Activated naive CD4-positive, alpha-beta T cell treated with anti-CD3 and anti-CD28 coated beads for 36 hours (primary cell): ENCODE results near the gene PLA2G4E. TPM values are rescaled to one million over a fixed set of nuclear protein-coding genes. Genes with fewer than 3 reads are reported as not detected.
A peak's percentile ranks its signal among the peaks of the same experiment; 100 is the strongest.

Source experiments
- CTCF ChIA-PET: fragments of 350-600 bp; sonication (Branson Sonifier 250); formaldehyde crosslinking; loops from one replicate; lab custom pipeline; 2021; ENCODE audit warnings: antibody characterized with exemption; lab: Charles Lee
- DNase-seq: peaks from one replicate; pipeline ENCODE4 v3.0.0-alpha.2; 2020
- H3K27ac Mint-ChIP-seq: one replicate; pipeline ENCODE4 v1.8.0; 2021; ENCODE audit warnings: mild to moderate bottlenecking, mixed read lengths
- H3K27me3 Mint-ChIP-seq: one replicate; pipeline ENCODE4 v1.8.0; 2021; ENCODE audit warnings: low read depth, mixed read lengths
- H3K36me3 Mint-ChIP-seq: one replicate; pipeline ENCODE4 v1.8.0; 2021; ENCODE audit warnings: low read depth, mixed read lengths
- H3K4me1 Mint-ChIP-seq: one replicate; pipeline ENCODE4 v1.8.0; 2021; ENCODE audit warnings: low read depth, mixed read lengths
- H3K4me3 Mint-ChIP-seq: one replicate; pipeline ENCODE4 v1.8.0; 2021; ENCODE audit warnings: mild to moderate bottlenecking, moderate library complexity, mixed read lengths
- H3K9me3 Mint-ChIP-seq: one replicate; pipeline ENCODE4 v1.8.0; 2021; ENCODE audit warnings: mixed read lengths
- intact Hi-C: fragments of 100-400 bp; cut with micrococcal nuclease; formaldehyde crosslinking; loops from one replicate; pipeline ENCODE4 v1.15.1; 2023
- total RNA-seq, 2 experiments: library from RNA; stranded (reverse); gene quantifications; one replicate each; pipeline ENCODE4 v1.2.3, GENCODE V29; 2021

Gene PLA2G4E
- total RNA-seq, 2 experiments from 2014 or later = not detected

DNA sequence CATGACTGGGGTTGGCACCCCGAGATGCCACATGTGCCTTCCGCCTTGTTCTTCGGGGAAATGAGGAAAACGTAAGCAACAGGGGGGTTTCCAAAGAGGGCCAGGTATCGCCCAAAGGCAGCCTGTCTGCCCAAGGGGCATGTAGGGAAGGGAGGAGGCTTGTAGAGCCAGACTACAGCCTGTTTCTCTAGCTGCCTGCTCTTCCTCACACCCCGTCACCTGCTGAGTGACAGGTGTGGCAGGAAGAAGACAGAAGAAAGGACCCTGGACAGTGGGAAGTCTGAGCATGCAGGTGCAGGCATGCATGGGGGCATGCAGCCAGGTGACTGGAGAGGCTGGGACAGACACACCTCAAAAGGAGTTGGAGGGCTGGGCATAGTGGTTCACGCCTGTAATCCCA, 9.8 kb downstream of the PLA2G4E start:
- Mint-ChIP-seq H3K27ac (peak overlapping the region; percentile 38), H3K36me3 (no peaks in the 10 kb centered on the region), H3K4me1 (peaks cover 25% of the 10 kb centered on the region), H3K4me3 (no peak overlapping the region), H3K9me3 (no peaks in the 10 kb centered on the region), H3K27me3 (no peaks in the 10 kb centered on the region)
- intact Hi-C loops = loop anchor here (2.0 kb wide), 2 partner anchors 24 to 182 kb away; no protein-coding TSS in a partner anchor
- DNase-seq = no peak
- CTCF ChIA-PET = no interaction called here

GRCh38 chr15:42010434-42010833, 10.4 kb downstream of the PLA2G4E start:
- Mint-ChIP-seq H3K27ac (peak overlapping the region; percentile 38), H3K9me3 (no peaks in the 10 kb centered on the region), H3K4me3 (no peak overlapping the region), H3K27me3 (no peaks in the 10 kb centered on the region), H3K4me1 (peaks cover 25% of the 10 kb centered on the region), H3K36me3 (no peaks in the 10 kb centered on the region)
- peak; percentile 61 for DNase-seq
- CTCF ChIA-PET = no interaction called here
- intact Hi-C loops = loop anchor here (1.0 to 2.0 kb wide), 4 partner anchors 24 to 182 kb away; no protein-coding TSS in a partner anchor

- Mint-ChIP-seq H3K27me3 (no peaks in the 10 kb centered on the region), H3K9me3 (no peaks in the 10 kb centered on the region), H3K4me3 (no peak overlapping the region), H3K27ac (no peak overlapping the region), H3K4me1 (peaks cover 25% of the 10 kb centered on the region), H3K36me3 (no peaks in the 10 kb centered on the region)
- intact Hi-C loops = no loop called here
- CTCF ChIA-PET = no interaction called here
- DNase-seq = no peak
Observed at GRCh38 chr15:42009474-42009873, 11.4 kb downstream of the PLA2G4E start.

GRCh38 chr15:42009022-42009421, 11.8 kb downstream of the PLA2G4E start:
- intact Hi-C loops = no loop called here
- Mint-ChIP-seq H3K36me3 (no peaks in the 10 kb centered on the region), H3K27ac (no peak overlapping the region), H3K27me3 (no peaks in the 10 kb centered on the region), H3K4me3 (no peak overlapping the region), H3K9me3 (no peaks in the 10 kb centered on the region), H3K4me1 (peaks cover 25% of the 10 kb centered on the region)
- CTCF ChIA-PET = no interaction called here
- DNase-seq = no peak

- H3K27ac Mint-ChIP-seq = no peak overlapping the region
- H3K4me1 Mint-ChIP-seq = peaks cover 25% of the 10 kb centered on the region
- no peaks in the 10 kb centered on the region for H3K36me3 Mint-ChIP-seq
- intact Hi-C loops = no loop called here
- no peak for DNase-seq
- H3K9me3 Mint-ChIP-seq = no peaks in the 10 kb centered on the region
- CTCF ChIA-PET = interaction anchor here (1.5 kb wide), 1 partner anchor 234 kb away, joined by 4 read pairs; no protein-coding TSS in a partner anchor
- H3K4me3 Mint-ChIP-seq = no peak overlapping the region
- no peaks in the 10 kb centered on the region for H3K27me3 Mint-ChIP-seq
Observed at GRCh38 chr15:42007386-42007785, 13.5 kb downstream of the PLA2G4E start.

DNA sequence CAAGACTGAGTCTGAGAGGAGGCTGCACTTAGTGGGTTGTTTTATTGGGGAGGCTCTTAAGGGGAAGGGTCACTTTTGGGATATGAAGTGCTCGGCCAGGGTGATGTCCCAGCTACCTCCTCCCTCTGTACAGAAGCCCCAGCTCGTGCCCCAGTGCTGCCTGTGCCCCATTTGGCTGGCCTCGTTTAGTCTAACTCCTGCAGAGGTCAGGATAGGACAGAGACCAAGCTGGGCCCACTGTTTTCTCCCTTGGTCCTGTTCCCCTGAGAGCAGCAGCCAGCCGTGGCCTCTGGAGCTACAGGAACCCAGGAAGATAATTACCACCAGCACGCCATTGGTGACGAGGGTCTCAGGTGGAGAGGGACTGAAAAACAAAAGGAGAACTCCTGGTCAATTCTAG, 18.5 kb downstream of the PLA2G4E start:
- H3K36me3 Mint-ChIP-seq = no peaks in the 10 kb centered on the region
- CTCF ChIA-PET = interaction anchor here (0.8 to 1.4 kb wide), 2 partner anchors 12 to 55 kb away, joined by 3 to 5 read pairs; no protein-coding TSS in a partner anchor
- no peak for DNase-seq
- H3K9me3 Mint-ChIP-seq = no peaks in the 10 kb centered on the region
- peaks cover 1% of the 10 kb centered on the region for H3K4me1 Mint-ChIP-seq
- no peaks in the 10 kb centered on the region for H3K27me3 Mint-ChIP-seq
- no peak overlapping the region for H3K4me3 Mint-ChIP-seq
- H3K27ac Mint-ChIP-seq = no peak overlapping the region
- intact Hi-C loops = no loop called here

- Mint-ChIP-seq H3K4me3 (no peak overlapping the region), H3K27me3 (no peaks in the 10 kb centered on the region), H3K36me3 (no peaks in the 10 kb centered on the region), H3K9me3 (no peaks in the 10 kb centered on the region), H3K27ac (no peak overlapping the region), H3K4me1 (no peaks in the 10 kb centered on the region)
- intact Hi-C loops = no loop called here
- no peak for DNase-seq
- CTCF ChIA-PET = interaction anchor here (0.5 to 1.4 kb wide), 3 partner anchors 10 to 63 kb away, joined by 3 to 5 read pairs (median 3); no protein-coding TSS in a partner anchor
Observed at GRCh38 chr15:42001236-42001635, 19.6 kb downstream of the PLA2G4E start.

- no peaks in the 10 kb centered on the region for H3K4me1 Mint-ChIP-seq
Observed at GRCh38 chr15:41999290-42000285, 21.3 kb downstream of the PLA2G4E start.

GRCh38 chr15:41997845-41998244, 23.0 kb downstream of the PLA2G4E start:
- H3K27ac Mint-ChIP-seq = no peak overlapping the region
- H3K27me3 Mint-ChIP-seq = no peaks in the 10 kb centered on the region
- CTCF ChIA-PET = interaction anchor here (0.6 to 2.4 kb wide), 7 partner anchors 8 to 498 kb away, joined by 3 to 10 read pairs (median 6); no protein-coding TSS in a partner anchor
- intact Hi-C loops = no loop called here
- DNase-seq = no peak
- H3K9me3 Mint-ChIP-seq = no peaks in the 10 kb centered on the region
- H3K4me3 Mint-ChIP-seq = no peak overlapping the region
- H3K36me3 Mint-ChIP-seq = no peaks in the 10 kb centered on the region
- H3K4me1 Mint-ChIP-seq = no peaks in the 10 kb centered on the region

More at GRCh38 chr15:41999290-42000285, 21.3 kb downstream of the PLA2G4E start:
- Mint-ChIP-seq H3K36me3 (no peaks in the 10 kb centered on the region), H3K27ac (no peak overlapping the region), H3K27me3 (no peaks in the 10 kb centered on the region), H3K9me3 (no peaks in the 10 kb centered on the region), H3K4me3 (no peak overlapping the region)
- DNase-seq = no peak
- CTCF ChIA-PET = interaction anchor here (0.8 to 1.7 kb wide), 3 partner anchors 10 to 84 kb away, joined by 3 to 20 read pairs (median 3); no protein-coding TSS in a partner anchor
- intact Hi-C loops = no loop called here

DNA sequence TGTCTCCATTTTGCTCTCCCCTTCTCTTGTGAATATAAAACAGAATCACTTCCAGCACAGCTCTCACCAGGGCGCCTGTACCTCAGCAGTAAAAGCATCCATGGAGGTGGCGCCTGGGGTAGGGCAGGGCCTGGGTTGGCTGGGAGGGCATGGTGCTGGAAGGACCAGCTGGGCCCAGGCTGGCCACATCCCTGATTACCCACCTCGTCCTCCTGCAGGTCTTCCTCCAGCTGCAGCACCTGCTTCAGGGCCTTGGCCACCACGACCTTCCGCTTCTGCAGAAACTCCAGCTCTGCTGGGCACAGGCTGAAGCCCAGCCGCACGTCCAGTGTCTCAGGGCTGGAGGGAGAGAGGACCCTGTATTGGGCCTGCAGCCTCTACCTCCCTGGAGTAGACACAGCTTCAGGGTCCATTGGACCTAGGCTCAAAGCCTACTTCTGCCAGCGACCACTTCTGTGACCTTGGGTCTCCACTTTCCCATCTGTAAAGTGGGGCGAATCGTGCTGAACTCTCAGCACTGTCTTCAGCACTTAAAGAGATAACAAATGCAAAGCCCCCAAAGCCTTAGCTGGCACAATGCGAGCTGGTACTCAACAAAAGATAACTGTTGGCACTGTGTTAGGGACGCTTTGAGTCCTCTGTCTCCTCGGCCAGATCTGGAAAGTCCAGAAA, 23.8 kb downstream of the PLA2G4E start:
- Mint-ChIP-seq H3K27ac (no peak overlapping the region), H3K4me1 (no peaks in the 10 kb centered on the region), H3K36me3 (no peaks in the 10 kb centered on the region), H3K4me3 (no peak overlapping the region), H3K27me3 (peaks cover 3% of the 10 kb centered on the region), H3K9me3 (no peaks in the 10 kb centered on the region)
- CTCF ChIA-PET = interaction anchor here (0.6 to 2.4 kb wide), 6 partner anchors 60 to 499 kb away, joined by 3 to 10 read pairs (median 6); no protein-coding TSS in a partner anchor
- no peak for DNase-seq
- intact Hi-C loops = no loop called here

- H3K4me1 Mint-ChIP-seq = no peaks in the 10 kb centered on the region
- intact Hi-C loops = no loop called here
- no peaks in the 10 kb centered on the region for H3K9me3 Mint-ChIP-seq
- CTCF ChIA-PET = interaction anchor here (1.2 to 2.4 kb wide), 4 partner anchors 60 to 87 kb away, joined by 3 to 10 read pairs (median 4); no protein-coding TSS in a partner anchor
- no peak overlapping the region for H3K4me3 Mint-ChIP-seq
- peaks cover 3% of the 10 kb centered on the region for H3K27me3 Mint-ChIP-seq
- H3K36me3 Mint-ChIP-seq = no peaks in the 10 kb centered on the region
- no peak for DNase-seq
- no peak overlapping the region for H3K27ac Mint-ChIP-seq
Observed at GRCh38 chr15:41996376-41996775, 24.5 kb downstream of the PLA2G4E start.

DNA sequence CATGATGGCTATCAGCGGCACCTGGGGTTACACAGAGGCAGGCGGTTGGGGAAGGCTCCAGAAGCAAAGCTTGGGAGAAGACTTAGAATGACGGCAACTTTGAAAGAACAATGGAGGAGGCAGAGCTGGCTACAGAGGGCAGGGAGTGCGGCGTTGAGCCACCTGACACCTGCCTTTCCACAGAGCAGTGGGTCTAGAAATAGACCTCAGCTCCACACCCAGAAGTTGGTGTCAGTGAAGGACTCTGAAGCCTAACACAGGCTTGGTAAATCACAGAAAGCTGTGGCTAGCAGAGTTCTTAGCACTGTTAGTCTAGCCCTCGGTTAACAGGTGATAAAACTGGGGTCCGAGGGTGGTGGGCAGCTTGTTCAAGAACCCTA, 25.4 kb downstream of the PLA2G4E start:
- Mint-ChIP-seq H3K9me3 (no peaks in the 10 kb centered on the region), H3K4me1 (no peaks in the 10 kb centered on the region), H3K27ac (no peak overlapping the region), H3K27me3 (peaks cover 3% of the 10 kb centered on the region), H3K36me3 (no peaks in the 10 kb centered on the region), H3K4me3 (no peak overlapping the region)
- intact Hi-C loops = no loop called here
- DNase-seq = no peak
- CTCF ChIA-PET = interaction anchor here (1.1 to 1.4 kb wide), 4 partner anchors 61 to 88 kb away, joined by 3 to 7 read pairs (median 4); no protein-coding TSS in a partner anchor
